GM18909 (cell line): ENCODE data around the gene GALP.
"Not testable (repeated sequence)": the region's sequence is repeated elsewhere in the genome, so short reads cannot be mapped to it uniquely, and the experiment has no call there.

ENCODE experiments used
- ATAC-seq: cut with Tn5 transposase; IDR thresholded peaks from one replicate; pipeline ENCODE4 v1.9.1; 2021; ENCODE audit warnings: mild to moderate bottlenecking; ENCODE audit not compliant: unreplicated experiment, poor library complexity

GALP gene

GRCh38 chr19:56177564-56178243 lies 1.9 kb downstream of the GALP start:
- ATAC-seq, result no peak

GRCh38 chr19:56189785-56190184 lies 14.0 kb downstream of the GALP start:
- ATAC-seq, result no peak

GRCh38 chr19:56191115-56191514 lies 15.3 kb downstream of the GALP start:
- ATAC-seq, result no peak

- no peak for ATAC-seq
Measured at GRCh38 chr19:56191711-56192110, 15.9 kb downstream of the GALP start.

- no peak for ATAC-seq
Measured at GRCh38 chr19:56193981-56194640, 18.3 kb downstream of the GALP start.

- not testable (repeated sequence) for ATAC-seq
Measured at GRCh38 chr19:56197646-56198045, 21.8 kb downstream of the GALP start, which contains the start of gene ZSCAN5B. Gene ZSCAN5B, minus strand, starts transcription at chr19:56197783. Its CDS starts 4,731 bp downstream, at chr19:56193052.

GRCh38 chr19:56199687-56200086 lies 23.9 kb downstream of the GALP start:
- no peak for ATAC-seq

- ATAC-seq, result no peak
Measured at GRCh38 chr19:56201973-56202372, 26.2 kb downstream of the GALP start, which contains the start of gene ZSCAN5C. Gene ZSCAN5C, plus strand, starts transcription at chr19:56202273. Its CDS starts 3,641 bp downstream, at chr19:56205914.

GRCh38 chr19:56207581-56207980 lies 31.8 kb downstream of the GALP start:
- not testable (repeated sequence) for ATAC-seq

- ATAC-seq, result no peak
Measured at GRCh38 chr19:56209091-56209490, 33.3 kb downstream of the GALP start.

- not testable (repeated sequence) for ATAC-seq
Measured at GRCh38 chr19:56210036-56210435, 34.2 kb downstream of the GALP start.

- no peak for ATAC-seq
Measured at GRCh38 chr19:56211718-56212117, 35.9 kb downstream of the GALP start.

- no peak for ATAC-seq
Measured at GRCh38 chr19:56217039-56217949, 41.5 kb downstream of the GALP start.

GRCh38 chr19:56218961-56219360 lies 43.2 kb downstream of the GALP start:
- no peak for ATAC-seq

GRCh38 chr19:56221442-56221841 lies 45.6 kb downstream of the GALP start:
- not testable (repeated sequence) for ATAC-seq

GRCh38 chr19:56221851-56222250 lies 46.0 kb downstream of the GALP start:
- no peak for ATAC-seq

GRCh38 chr19:56222901-56223300 lies 47.1 kb downstream of the GALP start:
- ATAC-seq, result no peak

GRCh38 chr19:56223481-56223880 lies 47.7 kb downstream of the GALP start:
- no peak for ATAC-seq
